A673 (cell line): ENCODE measurements around the gene WDR43. TPM values are rescaled to one million over a fixed set of nuclear protein-coding genes. Genes with fewer than 3 reads are reported as not detected.
A peak's percentile ranks its signal among the peaks of the same experiment; 100 is the strongest.

ENCODE experiments used
- BruUV-seq: library from RNA; stranded (reverse); fragments of 400-500 nt; replicated peaks from 2 replicates; lab custom pipeline; 2021; lab: Mats Ljungman, UMichigan
- CTCF ChIA-PET: fragments of 300-600 bp; sonication (Branson Sonifier 250); formaldehyde crosslinking; loops from one replicate; lab custom pipeline; 2022; ENCODE audit warnings: antibody characterized with exemption; lab: Charles Lee
- POLR2A ChIA-PET: fragments of 300-600 bp; sonication (Branson Sonifier 250); formaldehyde crosslinking; loops from one replicate; lab custom pipeline; 2022; ENCODE audit warnings: antibody characterized with exemption; ENCODE audit not compliant: low non-redundant PET; lab: Charles Lee
- DNase-seq: peaks from one replicate; pipeline ENCODE4 v3.0.0-alpha.2; 2015; ENCODE audit warnings: low spot score
- H3K27ac ChIP-seq: fragments of 200-600 bp; sonication (generic); 2 replicates; pipeline ENCODE4 v1.5.1; 2016; ENCODE audit warnings: mixed run types, low read depth, mild to moderate bottlenecking, mixed read lengths, antibody characterized with exemption, low read length; ENCODE audit not compliant: poor library complexity, severe bottlenecking
- H3K27me3 ChIP-seq: fragments of 200-600 bp; sonication (generic); replicated peaks from 2 replicates; pipeline ENCODE4 v1.6.1; 2017; ENCODE audit warnings: mixed run types, low read depth, mild to moderate bottlenecking, mixed read lengths, antibody characterized with exemption, low read length; ENCODE audit not compliant: insufficient read depth, poor library complexity
- H3K36me3 ChIP-seq: fragments of 200-600 bp; sonication (generic); 2 replicates; pipeline ENCODE4 v1.6.1; 2016; ENCODE audit warnings: mixed run types, mild to moderate bottlenecking, mixed read lengths, antibody characterized with exemption, low read length; ENCODE audit not compliant: insufficient read depth, poor library complexity, severe bottlenecking
- H3K4me1 ChIP-seq: fragments of 200-600 bp; sonication (generic); 2 replicates; pipeline ENCODE4 v1.6.1; 2017; ENCODE audit warnings: mixed run types, mild to moderate bottlenecking, mixed read lengths, antibody characterized with exemption, low read length; ENCODE audit not compliant: insufficient read depth, poor library complexity, severe bottlenecking
- H3K4me3 ChIP-seq: fragments of 200-600 bp; sonication (generic); 2 replicates; pipeline ENCODE4 v1.5.1; 2016; ENCODE audit warnings: low read depth, mixed run types, mild to moderate bottlenecking, mixed read lengths, low read length; ENCODE audit not compliant: poor library complexity, severe bottlenecking
- H3K9me3 ChIP-seq: fragments of 200-600 bp; sonication (generic); 2 replicates; pipeline ENCODE4 v1.6.1; 2016; ENCODE audit warnings: mixed run types, low read depth, mild to moderate bottlenecking, mixed read lengths, antibody characterized with exemption, low read length; ENCODE audit not compliant: poor library complexity, severe bottlenecking
- CTCF ChIP-seq: fragments of 300-800, 200-600 bp; sonication (generic); conservative IDR thresholded peaks from 2 replicates; pipeline ENCODE4 v1.5.1; 2017; ENCODE audit warnings: low read depth, mild to moderate bottlenecking, antibody characterized with exemption, low read length, moderate library complexity, mixed read lengths
- EZH2 ChIP-seq: fragments of 200-600 bp; sonication (generic); IDR thresholded peaks from 2 replicates; pipeline ENCODE4 v1.6.1; 2017; ENCODE audit warnings: borderline replicate concordance, low read depth, mild to moderate bottlenecking, mixed read lengths, antibody characterized with exemption, low read length; ENCODE audit not compliant: poor library complexity, severe bottlenecking
- intact Hi-C: fragments of 100-400 bp; cut with micrococcal nuclease; formaldehyde crosslinking; loops from one replicate; pipeline ENCODE4 v1.10.0; 2022; ENCODE audit not compliant: unreplicated experiment
- total RNA-seq: library from RNA; stranded (reverse); gene quantifications from 2 replicates; pipeline ENCODE4 v1.2.3, GENCODE V29; 2021

WDR43 gene
- total RNA-seq, 1 experiment from 2014 or later: 145 TPM

DNA sequence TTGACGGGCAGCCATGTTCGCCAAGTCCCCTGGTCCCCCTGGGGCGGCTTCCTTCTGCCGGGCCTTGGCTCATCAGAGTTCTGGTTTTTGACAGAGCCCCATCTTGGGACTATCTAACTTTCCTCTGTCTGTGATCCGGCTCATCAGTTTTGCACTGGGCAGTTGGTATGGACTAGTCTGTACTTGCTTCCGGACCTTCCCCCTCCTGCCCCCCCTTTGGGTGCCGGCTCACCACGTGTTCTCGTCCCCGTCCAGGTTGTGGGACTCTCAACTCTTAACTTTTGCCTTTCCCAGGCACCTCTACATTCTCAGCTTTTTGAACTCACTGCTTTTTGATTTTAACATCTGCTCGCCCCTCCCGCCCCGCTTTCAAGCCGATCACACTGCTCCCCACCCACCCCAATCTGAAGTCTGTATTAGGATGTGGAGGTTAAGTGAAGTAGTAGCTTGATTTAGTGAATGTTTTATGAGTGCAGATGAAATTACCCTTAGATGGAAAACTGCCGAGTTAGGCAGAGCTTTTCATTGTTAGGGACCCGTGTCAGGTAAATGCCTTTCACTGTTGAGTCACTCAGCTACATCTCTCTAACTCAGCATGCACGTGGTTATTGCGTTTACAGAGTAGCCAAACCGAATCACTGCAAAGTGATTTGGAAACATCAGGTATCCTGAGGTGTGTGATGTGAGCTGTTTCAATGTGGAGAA is 874 bp downstream of the WDR43 start:
- no TSS peak for BruUV-seq
- intact Hi-C loops: loop anchor here (2.0 to 10.0 kb wide), 2 partner anchors 25 to 331 kb away; partner anchors contain the start of gene TRMT61B
- Histone ChIP-seq H3K4me1 (peaks cover 27% of the 10 kb centered on the region), H3K27ac (peak overlapping the region; percentile 93), H3K36me3 (no peaks in the 10 kb centered on the region), H3K27me3 (peaks cover 3% of the 10 kb centered on the region), H3K4me3 (peak overlapping the region; percentile 100), H3K9me3 (no peaks in the 10 kb centered on the region)
- CTCF ChIA-PET: interaction anchor here (0.6 to 0.7 kb wide), 2 partner anchors 12 to 74 kb away, joined by 4 to 6 read pairs; no protein-coding TSS in a partner anchor
- no peak for TF ChIP-seq CTCF
- no peak for TF ChIP-seq EZH2
- DNase-seq: peak; percentile 49
- POLR2A ChIA-PET: no interaction called here

DNA sequence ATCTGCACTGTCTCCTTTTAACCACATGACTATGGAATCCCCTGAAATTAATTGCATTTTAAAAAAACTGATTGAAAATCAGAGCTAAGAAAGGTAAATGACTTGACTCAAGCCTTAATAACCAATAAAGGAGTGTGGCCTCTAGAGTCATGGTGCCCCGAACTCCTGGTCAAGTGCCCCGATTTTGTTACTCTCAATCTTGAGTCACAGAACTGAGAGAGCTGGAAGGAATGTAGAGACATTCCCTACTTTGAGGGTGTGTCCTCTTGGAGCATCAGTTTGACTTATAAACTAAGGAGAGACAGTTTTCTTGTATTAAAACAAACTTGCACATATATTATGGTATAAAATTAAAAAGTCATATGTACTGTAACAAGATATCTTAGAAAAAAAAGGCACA is 2.4 kb downstream of the WDR43 start:
- peak overlapping the region; percentile 100 for H3K4me3 ChIP-seq
- H3K9me3 ChIP-seq: no peaks in the 10 kb centered on the region
- H3K27me3 ChIP-seq: no peaks in the 10 kb centered on the region
- peak; percentile 11 for DNase-seq
- H3K4me1 ChIP-seq: peaks cover 27% of the 10 kb centered on the region
- TF ChIP-seq EZH2 (no peak), CTCF (no peak)
- H3K36me3 ChIP-seq: peaks cover 2% of the 10 kb centered on the region
- CTCF ChIA-PET: no interaction called here
- no peak overlapping the region for H3K27ac ChIP-seq
- BruUV-seq: no TSS peak
- POLR2A ChIA-PET: no interaction called here
- intact Hi-C loops: loop anchor here (10.0 kb wide), 1 partner anchor 332 kb away; no protein-coding TSS in a partner anchor

DNA sequence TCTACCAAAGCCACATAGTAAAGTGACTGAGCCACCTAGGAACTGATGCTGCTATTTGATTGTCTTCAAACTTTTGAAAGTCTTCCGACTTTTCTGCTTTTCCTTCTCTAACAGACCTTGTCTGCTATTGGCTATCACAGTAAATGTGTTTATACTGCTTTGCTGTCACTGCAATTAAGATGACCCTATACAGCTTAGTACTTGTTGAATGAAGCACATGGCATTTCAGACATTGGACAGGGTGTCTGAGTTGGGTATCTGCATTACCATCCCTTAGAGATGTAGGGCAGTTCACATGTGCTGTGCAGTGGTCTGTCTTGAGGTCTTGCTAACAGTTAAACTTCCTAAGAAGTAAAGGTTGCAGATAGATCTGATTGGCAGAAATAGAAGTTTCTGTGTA is 3.6 kb downstream of the WDR43 start:
- Histone ChIP-seq H3K9me3 (no peaks in the 10 kb centered on the region), H3K4me1 (peaks cover 27% of the 10 kb centered on the region), H3K27me3 (no peaks in the 10 kb centered on the region), H3K27ac (no peak overlapping the region), H3K4me3 (peak overlapping the region; percentile 3), H3K36me3 (peaks cover 14% of the 10 kb centered on the region)
- BruUV-seq: no TSS peak
- intact Hi-C loops: loop anchor here (10.0 kb wide), 1 partner anchor 333 kb away; no protein-coding TSS in a partner anchor
- ChIA-PET CTCF (no interaction called here), POLR2A (no interaction called here)
- no peak for DNase-seq
- TF ChIP-seq CTCF (no peak), EZH2 (no peak)
